Cardiac muscle cell (in vitro differentiated cells and primary cell): ENCODE results near the gene CTSO. TPM values are rescaled to one million over a fixed set of nuclear protein-coding genes. Genes with fewer than 3 reads are reported as not detected.

Source experiments
- DNase-seq, 2 donors: peaks; one replicate each; pipeline versions ENCODE4 v3.0.0 to v3.0.0-alpha.2; 2010 to 2017; ENCODE audit warnings: low read depth in 1 of 2, low spot score in 1 of 2
- H3K27ac ChIP-seq: fragments of 200-600 bp; sonication (generic); 2 replicates; pipeline ENCODE4 v1.5.1; 2016
- H3K27me3 ChIP-seq: fragments of 200-600 bp; sonication (generic); 2 replicates; pipeline ENCODE4 v1.6.0; 2016; ENCODE audit warnings: control low read depth
- H3K36me3 ChIP-seq: fragments of 200-600 bp; sonication (generic); 2 replicates; pipeline ENCODE4 v1.5.1; 2016; ENCODE audit warnings: control low read depth
- H3K4me1 ChIP-seq: fragments of 200-600 bp; sonication (generic); 2 replicates; pipeline ENCODE4 v1.8.1; 2017; ENCODE audit warnings: low read depth, mild to moderate bottlenecking, mixed run types
- H3K4me3 ChIP-seq: fragments of 200-600 bp; sonication (generic); 2 replicates; pipeline ENCODE4 v1.5.1; 2016; ENCODE audit warnings: mild to moderate bottlenecking
- H3K9me3 ChIP-seq: fragments of 200-600 bp; sonication (generic); 2 replicates; pipeline ENCODE4 v1.5.1; 2017; ENCODE audit warnings: low read depth, mild to moderate bottlenecking, control low read depth
- polyA plus RNA-seq: library from polyadenylated mRNA; unstranded; fragments of >200 nt; fragmentation: Nextera tagmentation; extraction: Ambion mirVana; gene quantifications from 2 replicates; pipeline ENCODE4 v1.2.1, GENCODE V29; 2016
- total RNA-seq: library from RNA; depleted of rRNA; stranded (reverse); fragments of >200 nt; gene quantifications from 2 replicates; pipeline ENCODE4 v1.2.3, GENCODE V29; 2016
- TF ChIP-seq, protein P1 (sequence below): IDR thresholded peaks from 2 replicates; pipeline ENCODE4 v1.5.1; 2012; ENCODE audit warnings: low read depth, mild to moderate bottlenecking, low read length

Gene CTSO
- total and polyA plus RNA-seq, 2 experiments from 2014 or later, result 2.6 to 6.5 TPM

DNA sequence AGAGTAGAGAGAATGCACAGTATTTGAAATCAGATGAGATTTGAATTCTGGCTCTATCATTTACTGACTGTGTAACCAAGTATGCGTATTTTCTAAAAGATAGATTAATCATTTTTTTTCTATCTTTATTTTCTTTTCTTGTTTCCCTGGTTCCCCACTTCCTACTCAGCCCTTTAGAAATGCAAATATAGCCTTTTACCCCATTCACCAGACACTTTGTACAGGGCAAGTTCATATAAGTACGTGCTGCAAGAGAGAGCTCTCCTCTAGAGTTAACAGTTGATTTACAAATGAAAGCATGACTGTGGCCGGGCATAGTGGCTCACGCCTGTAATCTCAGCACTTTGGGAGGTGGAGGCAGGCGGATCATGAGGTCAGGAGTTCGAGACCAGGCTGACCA is 68.0 kb downstream of the CTSO start:
- H3K4me3 ChIP-seq, result no peak overlapping the region
- no peaks in the 10 kb centered on the region for H3K27me3 ChIP-seq
- no peaks in the 10 kb centered on the region for H3K36me3 ChIP-seq
- H3K27ac ChIP-seq, result no peak overlapping the region
- TF ChIP-seq, protein P1, sequence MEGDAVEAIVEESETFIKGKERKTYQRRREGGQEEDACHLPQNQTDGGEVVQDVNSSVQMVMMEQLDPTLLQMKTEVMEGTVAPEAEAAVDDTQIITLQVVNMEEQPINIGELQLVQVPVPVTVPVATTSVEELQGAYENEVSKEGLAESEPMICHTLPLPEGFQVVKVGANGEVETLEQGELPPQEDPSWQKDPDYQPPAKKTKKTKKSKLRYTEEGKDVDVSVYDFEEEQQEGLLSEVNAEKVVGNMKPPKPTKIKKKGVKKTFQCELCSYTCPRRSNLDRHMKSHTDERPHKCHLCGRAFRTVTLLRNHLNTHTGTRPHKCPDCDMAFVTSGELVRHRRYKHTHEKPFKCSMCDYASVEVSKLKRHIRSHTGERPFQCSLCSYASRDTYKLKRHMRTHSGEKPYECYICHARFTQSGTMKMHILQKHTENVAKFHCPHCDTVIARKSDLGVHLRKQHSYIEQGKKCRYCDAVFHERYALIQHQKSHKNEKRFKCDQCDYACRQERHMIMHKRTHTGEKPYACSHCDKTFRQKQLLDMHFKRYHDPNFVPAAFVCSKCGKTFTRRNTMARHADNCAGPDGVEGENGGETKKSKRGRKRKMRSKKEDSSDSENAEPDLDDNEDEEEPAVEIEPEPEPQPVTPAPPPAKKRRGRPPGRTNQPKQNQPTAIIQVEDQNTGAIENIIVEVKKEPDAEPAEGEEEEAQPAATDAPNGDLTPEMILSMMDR, result no peak
- H3K4me1 ChIP-seq, result no peaks in the 10 kb centered on the region
- DNase-seq, result no peak
- H3K9me3 ChIP-seq, result no peaks in the 10 kb centered on the region

DNA sequence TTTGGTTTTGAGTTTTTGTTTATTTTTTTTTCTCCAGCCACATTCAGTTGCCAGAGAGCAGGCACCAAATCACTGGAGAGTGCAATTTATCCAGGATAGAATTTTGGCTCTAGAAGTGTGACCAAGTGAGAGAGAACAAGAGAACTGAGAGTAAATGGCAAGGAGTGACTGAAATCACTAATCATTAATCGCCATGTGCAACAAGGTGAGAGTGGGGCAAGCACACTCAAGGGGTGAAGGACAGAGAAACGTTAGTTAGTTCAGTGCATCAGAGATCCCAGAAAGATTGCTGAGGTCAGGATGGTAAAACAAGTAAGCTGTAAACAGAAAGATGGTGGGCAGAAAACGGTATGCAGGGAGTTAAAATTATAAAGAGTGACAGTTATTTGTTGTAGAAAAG is 69.8 kb downstream of the CTSO start:
- no peaks in the 10 kb centered on the region for H3K36me3 ChIP-seq
- TF ChIP-seq, protein P1, result no peak
- DNase-seq, result no peak
- H3K4me3 ChIP-seq, result no peak overlapping the region
- no peaks in the 10 kb centered on the region for H3K9me3 ChIP-seq
- H3K27me3 ChIP-seq, result no peaks in the 10 kb centered on the region
- no peak overlapping the region for H3K27ac ChIP-seq
- H3K4me1 ChIP-seq, result no peaks in the 10 kb centered on the region

DNA sequence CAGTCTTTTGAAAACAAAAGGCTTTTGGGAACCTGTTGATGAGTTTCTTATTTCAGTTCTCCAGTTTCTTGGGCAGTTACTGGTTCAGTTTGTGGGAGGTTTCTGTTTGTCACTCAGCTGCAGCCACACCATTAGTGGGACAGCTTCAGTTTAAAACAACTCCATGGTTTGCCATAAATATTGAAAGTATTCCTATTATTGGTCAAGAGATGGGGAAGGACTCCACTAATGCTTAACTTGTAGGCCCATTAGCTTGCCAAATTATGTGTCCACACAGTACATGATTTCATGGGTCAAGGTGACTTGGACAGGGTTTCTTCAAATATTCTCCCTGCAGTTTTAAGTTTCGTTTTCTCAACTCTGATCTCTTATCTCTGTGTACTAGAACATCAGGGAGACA is 72.1 kb downstream of the CTSO start:
- Histone ChIP-seq H3K9me3 (no peaks in the 10 kb centered on the region), H3K36me3 (no peaks in the 10 kb centered on the region), H3K4me1 (no peaks in the 10 kb centered on the region), H3K27ac (no peak overlapping the region), H3K27me3 (no peaks in the 10 kb centered on the region), H3K4me3 (no peak overlapping the region)
- DNase-seq, result no peak
- TF ChIP-seq, protein P1, result no peak

DNA sequence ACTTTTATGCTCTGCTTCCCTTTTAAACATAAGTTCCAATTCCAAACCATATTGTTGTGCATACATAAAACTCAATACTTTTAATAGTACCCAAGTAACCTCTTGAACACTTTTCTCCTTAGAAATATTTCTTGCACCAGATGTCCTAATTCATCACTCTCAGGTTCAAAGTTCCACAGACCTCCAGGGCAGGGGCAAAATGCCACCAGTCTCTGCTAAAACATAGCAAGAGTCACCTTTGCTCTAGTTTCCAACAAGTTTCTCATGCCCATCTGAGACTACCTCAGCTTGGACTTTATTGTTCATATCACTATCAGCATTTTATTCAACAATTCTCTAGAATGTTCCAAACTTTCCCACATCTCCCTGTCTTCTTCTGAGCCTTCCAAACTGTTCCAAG is 73.9 kb downstream of the CTSO start:
- H3K4me1 ChIP-seq, result no peaks in the 10 kb centered on the region
- no peak for DNase-seq
- no peaks in the 10 kb centered on the region for H3K9me3 ChIP-seq
- H3K36me3 ChIP-seq, result no peaks in the 10 kb centered on the region
- H3K27me3 ChIP-seq, result no peaks in the 10 kb centered on the region
- H3K4me3 ChIP-seq, result no peak overlapping the region
- H3K27ac ChIP-seq, result no peak overlapping the region
- TF ChIP-seq, protein P1, result no peak

DNA sequence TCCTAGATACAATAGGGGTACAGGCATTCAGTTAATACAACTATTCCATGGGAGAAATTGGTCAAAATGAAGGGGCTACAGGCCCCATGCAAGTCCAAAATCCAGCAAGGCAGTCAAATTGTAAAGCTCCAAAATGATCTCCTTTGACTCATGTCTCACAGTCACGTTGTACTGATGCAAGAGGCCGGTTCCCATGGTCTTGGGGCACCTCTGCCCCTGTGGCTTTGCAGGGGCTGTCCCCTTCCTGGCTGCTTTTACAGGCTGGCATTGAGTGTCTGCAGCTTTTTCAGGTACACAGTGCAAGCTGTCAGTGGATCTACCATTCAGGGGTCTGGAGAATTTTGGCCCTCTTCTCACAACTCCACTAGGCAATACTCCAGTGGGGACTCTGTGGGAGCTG is 75.1 kb downstream of the CTSO start:
- no peak for DNase-seq
- Histone ChIP-seq H3K36me3 (no peaks in the 10 kb centered on the region), H3K9me3 (no peaks in the 10 kb centered on the region), H3K4me1 (no peaks in the 10 kb centered on the region), H3K4me3 (no peak overlapping the region), H3K27ac (no peak overlapping the region), H3K27me3 (no peaks in the 10 kb centered on the region)
- TF ChIP-seq, protein P1, result no peak

DNA sequence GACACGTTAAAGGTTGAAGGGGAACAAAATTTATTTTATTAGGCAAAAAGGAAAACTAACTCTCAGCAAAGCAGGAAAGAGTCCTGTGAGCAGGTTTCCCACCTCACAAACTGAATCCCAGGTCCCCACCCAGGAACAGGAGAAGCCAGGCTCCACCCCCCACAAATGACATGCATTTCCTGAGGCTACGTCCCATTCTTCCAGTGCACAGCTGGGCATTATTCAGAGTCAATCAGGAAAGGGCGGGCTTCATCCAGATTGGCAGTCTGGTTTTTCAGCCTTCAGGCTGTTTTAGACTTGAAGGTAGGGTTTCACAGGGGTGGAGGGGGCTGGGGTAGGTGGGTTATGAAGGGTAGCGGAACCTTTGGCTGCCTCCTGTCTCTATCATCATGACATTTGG is 75.7 kb downstream of the CTSO start:
- Histone ChIP-seq H3K4me3 (no peak overlapping the region), H3K9me3 (no peaks in the 10 kb centered on the region), H3K27ac (no peak overlapping the region), H3K27me3 (no peaks in the 10 kb centered on the region), H3K4me1 (no peaks in the 10 kb centered on the region), H3K36me3 (no peaks in the 10 kb centered on the region)
- TF ChIP-seq, protein P1, result no peak
- DNase-seq, result no peak
